Measurements from ENCODE around the gene TSPAN32.
"Not testable (repeated sequence)": the region's sequence is repeated elsewhere in the genome, so short reads cannot be mapped to it uniquely, and the experiment has no call there.

The TSPAN32 gene

DNA sequence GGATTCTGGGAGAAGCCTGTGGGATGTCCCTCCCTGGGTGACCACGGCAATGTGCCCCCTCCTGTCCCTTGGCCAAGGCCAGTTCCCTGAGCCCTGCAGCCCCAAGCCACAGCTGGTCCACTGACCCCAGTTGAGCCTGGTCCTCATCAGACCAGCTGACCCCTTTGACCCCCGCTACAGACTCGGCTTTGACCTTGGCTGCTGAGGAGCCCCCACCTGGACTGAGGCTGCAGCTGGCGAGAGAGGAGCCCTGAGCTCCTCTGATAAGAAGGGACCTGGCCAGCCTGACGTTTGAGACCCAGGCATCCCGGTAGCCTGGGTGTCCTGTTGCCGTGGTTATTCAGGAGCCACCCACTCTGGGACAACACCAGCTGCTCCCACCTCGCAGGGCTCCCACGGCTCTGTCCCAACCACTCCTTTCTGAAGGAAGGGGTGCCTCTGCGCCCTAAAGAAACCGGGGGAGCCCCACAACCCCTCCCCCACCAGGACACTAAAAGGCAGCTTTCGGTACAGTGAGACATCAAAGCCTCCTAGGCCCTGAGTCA lies 34.4 kb upstream of the TSPAN32 start:
- DNase-seq (ENCODE audit: low read depth): no peak

- no peak for DNase-seq (ENCODE audit: low read depth)
These were observed 33.7 kb upstream of the TSPAN32 start for GRCh38 chr11:2267851-2268728.

DNA sequence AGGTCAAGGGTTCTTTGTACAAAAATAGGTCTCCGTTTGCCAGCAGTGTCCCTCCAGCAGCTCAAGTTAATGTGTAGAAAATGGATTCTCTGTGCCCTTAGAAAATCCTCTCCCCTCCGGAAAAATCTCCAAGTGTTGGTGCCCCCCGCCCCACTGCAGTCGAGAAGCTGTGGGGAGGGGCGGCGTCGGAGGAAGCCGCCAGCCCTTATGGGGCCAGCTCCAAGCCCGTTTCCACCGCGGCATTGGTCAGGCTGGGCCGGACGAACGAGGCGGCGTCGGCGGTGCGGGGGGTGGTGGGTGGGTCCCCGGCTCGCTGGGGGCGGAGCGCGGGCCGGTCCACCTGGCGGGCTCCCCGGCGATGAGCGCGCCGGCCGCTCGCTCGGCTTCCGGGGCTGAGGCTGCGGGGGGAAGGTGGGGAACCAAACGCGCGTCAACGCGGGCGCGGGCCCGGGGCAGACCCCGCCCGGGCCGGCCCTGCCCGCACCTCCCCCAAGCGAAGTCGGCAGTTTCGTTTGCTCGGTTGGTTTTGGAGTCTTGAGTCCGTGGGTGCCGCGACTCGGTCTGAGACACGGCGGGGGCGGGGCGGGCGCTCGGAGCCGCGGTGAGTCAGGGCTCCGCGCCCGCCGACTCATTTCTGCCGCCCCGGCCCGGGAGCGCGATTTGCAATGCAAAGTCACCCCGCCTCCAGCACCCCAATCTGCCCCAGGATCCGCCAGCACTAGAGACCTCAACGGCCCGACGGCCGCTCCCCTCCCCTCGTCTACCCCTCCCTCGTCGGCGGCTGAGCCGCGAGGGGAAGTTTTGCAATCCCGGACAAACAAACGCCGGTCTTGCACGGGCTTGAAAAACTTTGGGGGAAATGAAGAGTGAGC lies 32.8 kb upstream of the TSPAN32 start:
- no peak for DNase-seq (ENCODE audit: low read depth)

DNA sequence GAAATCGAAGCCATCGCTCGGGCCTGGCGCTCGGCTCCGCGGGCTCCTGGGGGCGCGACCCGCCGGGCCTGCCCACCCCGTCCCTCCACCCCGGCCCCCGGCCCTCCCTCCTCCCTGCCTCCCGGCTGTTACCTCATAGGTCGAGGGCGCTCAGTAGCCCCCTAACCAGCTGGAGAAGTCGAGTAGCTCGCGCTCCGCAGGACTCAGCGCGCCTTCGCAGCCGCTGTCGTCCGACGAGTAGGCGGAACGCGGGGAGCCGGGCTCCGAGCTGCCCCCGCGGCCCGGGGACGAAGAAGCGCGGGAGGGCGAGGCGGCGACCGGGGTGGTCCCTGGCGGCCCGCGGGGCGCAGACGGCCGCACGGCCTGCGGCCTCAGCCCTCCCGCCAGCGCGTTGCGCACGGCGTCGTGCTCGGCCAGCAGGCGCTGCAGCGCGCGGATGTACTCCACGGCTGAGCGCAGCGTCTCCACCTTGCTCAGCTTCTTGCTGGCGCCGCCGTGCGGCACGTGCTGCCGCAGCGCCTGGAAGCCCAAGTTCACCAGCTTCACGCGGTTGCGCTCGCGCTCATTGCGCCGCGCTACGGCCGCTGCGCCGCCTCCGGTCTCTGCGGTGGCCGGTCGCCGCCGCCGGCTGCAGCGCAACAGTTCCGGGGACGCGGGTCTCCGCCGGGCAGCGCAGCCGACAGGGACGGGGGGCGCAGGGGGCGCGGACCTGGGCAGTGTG lies 32.1 kb upstream of the TSPAN32 start:
- no peak for DNase-seq (ENCODE audit: low read depth)

GRCh38 chr11:2270322-2271076 lies 31.3 kb upstream of the TSPAN32 start, which contains the start of gene ASCL2:
Gene ASCL2 (minus strand): TSS chr11:2270588. CDS start chr11:2270332, 256 bp downstream.
- no peak for DNase-seq (ENCODE audit: low read depth)

- DNase-seq (ENCODE audit: low read depth): no peak
These were observed 30.8 kb upstream of the TSPAN32 start for GRCh38 chr11:2271077-2271326.

DNA sequence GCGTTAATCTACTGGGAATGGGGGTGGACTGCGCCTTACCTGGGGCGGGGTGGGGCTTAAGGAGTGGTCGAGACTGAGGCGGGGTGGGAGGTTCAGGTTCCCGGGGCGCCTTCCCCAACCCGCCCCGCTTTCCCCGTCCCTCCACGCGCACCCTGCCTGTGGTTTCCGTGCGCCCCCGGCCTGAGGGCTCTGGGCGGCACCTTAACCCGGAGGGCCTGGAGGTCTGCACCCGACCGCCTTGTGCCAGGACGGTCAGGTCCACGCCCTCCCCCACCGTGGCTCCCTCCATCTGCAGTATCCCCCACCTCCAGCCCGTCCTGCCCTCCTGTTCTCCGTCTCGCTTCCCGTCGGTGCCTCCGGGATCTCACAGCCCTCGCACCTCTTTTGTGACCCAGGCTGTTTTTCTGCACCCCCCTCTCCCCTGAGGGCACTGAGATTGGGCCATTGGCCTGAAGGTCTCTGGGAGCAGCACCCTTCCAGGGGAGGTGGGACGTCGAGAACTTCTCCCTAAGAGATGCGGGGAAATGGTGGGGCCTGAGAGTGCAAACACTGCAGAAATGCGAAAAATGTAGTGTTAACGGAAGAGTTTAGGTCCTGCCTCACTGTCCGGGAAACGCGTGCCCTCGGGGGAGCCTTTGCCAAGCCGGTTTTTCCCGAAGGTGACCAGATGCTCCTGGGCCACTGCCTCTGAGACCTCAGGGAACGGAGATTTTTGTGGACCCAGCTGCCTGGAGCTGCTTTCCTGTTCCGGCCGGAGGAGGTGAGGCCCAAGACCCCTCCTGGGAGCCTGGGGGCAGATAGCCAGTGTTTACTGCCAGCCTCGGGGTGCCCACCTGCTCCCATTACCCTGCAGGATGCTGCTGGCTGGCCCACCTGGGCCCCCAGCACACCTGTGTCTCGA lies 30.2 kb upstream of the TSPAN32 start:
- no peak for DNase-seq (ENCODE audit: low read depth)

- DNase-seq (ENCODE audit: low read depth): no peak
These were observed 29.4 kb upstream of the TSPAN32 start for GRCh38 chr11:2272228-2272945.

DNA sequence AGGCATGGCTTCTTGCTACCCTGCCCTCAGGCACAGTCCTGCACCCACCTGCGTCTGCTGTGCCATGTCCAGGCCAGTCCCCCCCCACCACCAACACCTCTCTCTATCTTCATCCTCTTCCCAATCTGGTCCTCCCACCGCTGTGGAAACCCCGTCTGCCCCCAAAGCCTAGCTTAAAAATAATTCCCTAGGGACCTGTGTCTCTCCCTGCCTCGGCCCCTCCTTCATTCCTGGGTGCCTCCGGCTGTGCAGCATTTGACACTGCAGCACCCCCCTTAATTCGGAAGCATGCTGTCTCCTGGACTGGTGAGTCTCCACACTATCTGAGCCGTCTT lies 28.9 kb upstream of the TSPAN32 start:
- no peak for DNase-seq (ENCODE audit: low read depth)

DNA sequence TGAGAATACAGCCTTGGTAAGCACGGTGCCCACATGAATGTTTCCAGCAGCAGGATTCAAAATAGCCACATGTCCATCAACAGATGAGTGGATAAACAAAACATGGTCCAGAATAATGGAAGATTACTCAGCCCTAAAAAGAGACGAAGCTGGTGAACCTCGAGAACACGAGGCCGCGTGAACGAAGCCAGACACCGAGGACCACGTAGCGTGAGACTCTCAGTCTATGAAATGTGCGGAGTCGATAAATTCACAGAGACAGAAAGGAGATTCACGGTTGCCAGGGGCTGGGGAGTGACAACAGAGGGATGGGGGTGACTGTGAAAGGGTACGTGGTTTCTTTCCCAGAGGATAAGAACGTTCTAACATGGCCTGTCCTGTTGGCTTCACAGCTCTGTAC lies 28.5 kb upstream of the TSPAN32 start:
- no peak for DNase-seq (ENCODE audit: low read depth)

DNA sequence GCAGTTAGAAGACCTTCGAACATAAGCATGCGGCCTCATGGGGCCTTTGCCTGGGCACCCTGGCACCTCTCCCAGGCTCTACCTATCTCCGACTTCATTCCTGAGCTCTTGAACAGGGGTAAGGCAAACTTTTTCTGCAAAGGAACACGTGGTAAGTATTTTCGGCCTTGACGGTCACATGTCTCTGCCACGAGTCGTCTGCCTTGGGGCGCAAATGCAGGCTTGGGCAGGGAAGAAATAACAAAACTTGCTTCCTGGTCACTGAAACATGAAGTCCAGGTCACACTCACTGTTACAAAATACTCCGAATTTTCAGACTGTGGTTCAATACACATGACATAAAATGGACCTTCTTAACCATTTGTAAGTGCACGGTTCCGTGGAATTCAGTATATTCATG lies 28.0 kb upstream of the TSPAN32 start:
- DNase-seq (ENCODE audit: low read depth): no peak

GRCh38 chr11:2275334-2276279 lies 26.2 kb upstream of the TSPAN32 start:
- no peak for DNase-seq (ENCODE audit: low read depth)

GRCh38 chr11:2276280-2277007 lies 25.4 kb upstream of the TSPAN32 start:
- no peak for DNase-seq (ENCODE audit: low read depth)

DNA sequence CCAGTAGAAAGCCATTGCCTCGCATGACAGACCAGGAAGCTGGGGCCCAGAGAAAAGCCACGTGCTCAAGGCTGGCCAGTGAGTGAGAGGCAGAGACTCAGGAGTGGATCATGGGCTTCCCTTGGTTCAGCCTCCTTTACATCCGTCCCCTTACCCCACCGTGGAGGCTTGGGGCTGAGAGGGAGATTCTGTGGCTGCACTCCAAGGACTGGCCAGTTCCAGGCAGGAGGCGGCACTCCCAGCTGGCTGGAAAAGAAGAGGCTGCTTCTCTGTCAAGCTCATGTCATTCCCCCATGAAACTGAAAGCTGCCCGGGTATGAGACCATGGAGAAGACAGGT lies 24.8 kb upstream of the TSPAN32 start:
- DNase-seq (ENCODE audit: low read depth): no peak

DNA sequence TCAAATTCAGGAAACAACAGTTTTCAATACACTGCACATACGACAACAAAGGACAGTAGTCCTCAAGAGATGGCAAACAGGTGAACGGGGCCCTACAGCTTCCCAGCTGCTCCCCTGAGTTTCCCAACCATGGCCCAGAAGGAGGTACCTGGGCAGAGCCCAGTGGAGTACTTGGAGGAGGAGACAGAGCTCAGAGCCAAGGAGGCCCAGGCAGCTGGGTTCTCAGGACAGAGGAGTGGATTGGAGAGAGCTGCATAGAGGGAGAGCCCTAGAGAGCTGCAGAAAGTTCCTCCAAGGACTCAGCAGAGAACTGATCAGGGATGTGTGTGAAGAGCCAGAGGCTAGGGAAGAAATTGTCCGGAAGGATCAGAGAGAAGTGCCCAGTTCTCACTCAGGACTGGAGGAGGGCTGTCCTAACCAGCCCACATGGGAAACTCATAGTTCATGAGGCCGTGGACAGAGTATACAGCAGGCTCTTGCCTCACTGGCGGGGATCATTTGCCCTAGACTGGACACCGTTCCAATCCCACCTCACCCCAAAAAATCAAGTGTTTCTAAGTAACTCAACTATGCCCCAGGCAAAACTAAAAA lies 23.8 kb upstream of the TSPAN32 start:
- no peak for DNase-seq (ENCODE audit: low read depth)

- no peak for DNase-seq (ENCODE audit: low read depth)
These were observed 21.6 kb upstream of the TSPAN32 start for GRCh38 chr11:2280208-2280607.

DNA sequence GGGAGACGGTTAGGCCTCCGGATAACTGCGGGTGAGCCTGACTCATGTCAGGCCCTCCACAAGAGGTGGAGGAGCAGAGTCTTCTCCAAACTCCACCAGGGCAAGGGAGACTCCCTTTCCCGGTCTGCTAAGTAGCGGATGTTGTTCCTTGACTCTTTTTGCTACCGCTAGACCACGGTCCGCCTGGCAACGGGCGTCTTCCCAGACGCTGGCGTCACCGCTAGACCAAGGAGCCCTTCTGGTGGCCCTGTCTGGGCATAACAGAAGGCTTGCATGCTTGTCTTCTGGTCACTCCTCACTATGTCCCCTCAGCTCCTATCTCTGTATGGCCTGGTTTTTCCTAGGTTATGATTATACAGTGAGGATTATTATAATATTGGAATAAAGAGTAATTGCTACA lies 15.5 kb upstream of the TSPAN32 start:
- not testable (repeated sequence) for DNase-seq (ENCODE audit: low read depth)

- DNase-seq (ENCODE audit: low read depth): no peak
These were observed 14.7 kb upstream of the TSPAN32 start for GRCh38 chr11:2287091-2287490.
